ENCODE data around the gene ELP5.

DNA sequence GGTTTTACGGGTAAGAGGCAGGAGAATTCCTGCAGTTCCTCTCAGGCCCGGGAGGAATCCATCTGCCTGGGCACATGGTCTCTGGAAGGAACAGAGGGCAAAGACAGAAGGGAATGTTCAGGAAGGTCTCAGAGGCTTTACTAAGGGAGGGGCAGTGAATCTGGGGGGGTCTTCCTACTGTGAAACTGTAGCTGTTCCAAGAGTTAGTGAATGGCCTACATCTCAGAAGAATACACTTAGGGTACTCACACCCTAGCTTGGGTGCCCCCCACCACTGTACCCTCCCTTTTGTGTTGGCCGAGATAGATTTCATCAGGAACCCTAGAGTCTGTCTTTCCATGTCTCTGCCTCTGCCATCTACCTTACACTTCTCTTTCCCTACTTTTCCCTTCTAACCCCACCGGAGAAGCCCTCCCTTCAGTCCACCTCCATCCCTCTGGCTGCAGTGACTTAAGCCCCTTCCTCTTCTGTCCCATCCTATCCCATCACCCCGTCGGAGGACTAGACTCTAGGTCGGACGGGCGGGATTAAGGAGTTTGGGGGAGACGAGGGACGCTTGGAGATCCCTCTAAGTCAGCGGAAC, 32.7 kb upstream of the ELP5 start:
- TF ChIP-seq, protein P1, sequence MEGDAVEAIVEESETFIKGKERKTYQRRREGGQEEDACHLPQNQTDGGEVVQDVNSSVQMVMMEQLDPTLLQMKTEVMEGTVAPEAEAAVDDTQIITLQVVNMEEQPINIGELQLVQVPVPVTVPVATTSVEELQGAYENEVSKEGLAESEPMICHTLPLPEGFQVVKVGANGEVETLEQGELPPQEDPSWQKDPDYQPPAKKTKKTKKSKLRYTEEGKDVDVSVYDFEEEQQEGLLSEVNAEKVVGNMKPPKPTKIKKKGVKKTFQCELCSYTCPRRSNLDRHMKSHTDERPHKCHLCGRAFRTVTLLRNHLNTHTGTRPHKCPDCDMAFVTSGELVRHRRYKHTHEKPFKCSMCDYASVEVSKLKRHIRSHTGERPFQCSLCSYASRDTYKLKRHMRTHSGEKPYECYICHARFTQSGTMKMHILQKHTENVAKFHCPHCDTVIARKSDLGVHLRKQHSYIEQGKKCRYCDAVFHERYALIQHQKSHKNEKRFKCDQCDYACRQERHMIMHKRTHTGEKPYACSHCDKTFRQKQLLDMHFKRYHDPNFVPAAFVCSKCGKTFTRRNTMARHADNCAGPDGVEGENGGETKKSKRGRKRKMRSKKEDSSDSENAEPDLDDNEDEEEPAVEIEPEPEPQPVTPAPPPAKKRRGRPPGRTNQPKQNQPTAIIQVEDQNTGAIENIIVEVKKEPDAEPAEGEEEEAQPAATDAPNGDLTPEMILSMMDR (IDR thresholded peaks at IDR 0.05): no peak
- no peak for TF ChIP-seq POLR2A (IDR thresholded peaks at IDR 0.05)
